Lower lobe of right lung (tissue), 2 donors: ENCODE results near the gene ITPKB. TPM values are rescaled to one million over a fixed set of nuclear protein-coding genes. Genes with fewer than 3 reads are reported as not detected.
A peak's percentile ranks its signal among the peaks of the same experiment; 100 is the strongest.

Experiments used
- ATAC-seq, 2 donors: fragments of 200-7000 bp; cut with Tn5 transposase; one replicate each; pipeline ENCODE4 v1.9.1; 2020 to 2022; ENCODE audit warnings: mild to moderate bottlenecking in 2 of 2, moderate library complexity in 2 of 2
- DNase-seq: peaks from one replicate; pipeline ENCODE4 v3.0.0-alpha.2; 2020
- H3K27ac ChIP-seq: fragments of 200-600 bp; one replicate; pipeline ENCODE4 v1.8.0; 2022
- H3K27me3 ChIP-seq: fragments of 200-600 bp; one replicate; pipeline ENCODE4 v1.8.0; 2022; ENCODE audit warnings: low read depth
- H3K36me3 ChIP-seq: fragments of 200-600 bp; one replicate; pipeline ENCODE4 v1.8.0; 2022; ENCODE audit warnings: mild to moderate bottlenecking
- H3K4me1 ChIP-seq: fragments of 200-600 bp; one replicate; pipeline ENCODE4 v1.8.0; 2022
- H3K4me3 ChIP-seq: fragments of 200-600 bp; one replicate; pipeline ENCODE4 v1.8.0; 2022; ENCODE audit warnings: mild to moderate bottlenecking
- H3K9me3 ChIP-seq: fragments of 200-600 bp; one replicate; pipeline ENCODE4 v1.8.0; 2022
- CTCF ChIP-seq: fragments of 200-600 bp; IDR thresholded peaks from one replicate; pipeline ENCODE4 v1.8.0; 2022; ENCODE audit warnings: antibody characterized with exemption, mild to moderate bottlenecking
- intact Hi-C: fragments of 100-400 bp; cut with DNase I; formaldehyde crosslinking; loops from one replicate; pipeline ENCODE4 v1.11.0; 2022
- total RNA-seq: library from RNA; stranded (reverse); fragmentation: NEBNext Ultra II Directional; extraction: Animal tissue kit (Norgen Biotek cat#: 25700); gene quantifications from one replicate; pipeline ENCODE4 v1.2.1, GENCODE V29; 2021
- donor health status: DM: no; HTN: yes; CAD: no; lungs with severe emphysema.

ITPKB gene
- total RNA-seq, 1 donor from 2014 or later, result 42.3 TPM

- Histone ChIP-seq H3K27me3 (no peaks in the 10 kb centered on the region), H3K4me1 (peaks cover 41% of the 10 kb centered on the region), H3K27ac (no peak overlapping the region), H3K9me3 (no peaks in the 10 kb centered on the region), H3K4me3 (no peak overlapping the region), H3K36me3 (peaks cover 54% of the 10 kb centered on the region)
- ATAC-seq (no peak), DNase-seq (peak; percentile 40)
- intact Hi-C loops, result no loop called here
- TF ChIP-seq CTCF, result no peak
Measured at GRCh38 chr1:226646026-226646869, 92.8 kb downstream of the ITPKB start.

GRCh38 chr1:226645279-226645976 is 93.7 kb downstream of the ITPKB start:
- ATAC-seq, result no peak
- Histone ChIP-seq H3K27me3 (no peaks in the 10 kb centered on the region), H3K4me1 (peaks cover 33% of the 10 kb centered on the region), H3K4me3 (no peak overlapping the region), H3K9me3 (no peaks in the 10 kb centered on the region), H3K27ac (no peak overlapping the region), H3K36me3 (peaks cover 61% of the 10 kb centered on the region)
- no peak for TF ChIP-seq CTCF
- peak; percentile 38 for DNase-seq
- intact Hi-C loops, result no loop called here

- no peak for TF ChIP-seq CTCF
- peak; percentile 17 for DNase-seq
- Histone ChIP-seq H3K36me3 (peaks cover 69% of the 10 kb centered on the region), H3K9me3 (no peaks in the 10 kb centered on the region), H3K4me1 (peaks cover 25% of the 10 kb centered on the region), H3K27me3 (no peaks in the 10 kb centered on the region), H3K27ac (no peak overlapping the region), H3K4me3 (no peak overlapping the region)
- intact Hi-C loops, result no loop called here
- no peak for ATAC-seq
Measured at GRCh38 chr1:226644541-226645176, 94.4 kb downstream of the ITPKB start.

GRCh38 chr1:226643611-226644540 is 95.2 kb downstream of the ITPKB start:
- peak; percentile 67 for DNase-seq
- no peaks in the 10 kb centered on the region for H3K9me3 ChIP-seq
- peaks cover 22% of the 10 kb centered on the region for H3K4me1 ChIP-seq
- peaks cover 76% of the 10 kb centered on the region for H3K36me3 ChIP-seq
- peak; percentile 51 to 59 for ATAC-seq
- H3K4me3 ChIP-seq, result no peak overlapping the region
- H3K27ac ChIP-seq, result peak overlapping the region; percentile 36
- intact Hi-C loops, result no loop called here
- no peak for TF ChIP-seq CTCF
- H3K27me3 ChIP-seq, result no peaks in the 10 kb centered on the region

GRCh38 chr1:226643177-226643576 is 95.9 kb downstream of the ITPKB start:
- no peak for TF ChIP-seq CTCF
- DNase-seq (peak; percentile 72), ATAC-seq (peak; percentile 73 to 75)
- intact Hi-C loops, result no loop called here
- Histone ChIP-seq H3K9me3 (no peaks in the 10 kb centered on the region), H3K27me3 (no peaks in the 10 kb centered on the region), H3K4me3 (no peak overlapping the region), H3K36me3 (peaks cover 76% of the 10 kb centered on the region), H3K4me1 (peaks cover 22% of the 10 kb centered on the region), H3K27ac (peak overlapping the region; percentile 49)
